CD4-positive, alpha-beta T cell (primary cell): ENCODE measurements around the gene SERPINB5. TPM values are rescaled to one million over a fixed set of nuclear protein-coding genes. Genes with fewer than 3 reads are reported as not detected.

Experiments
- ATAC-seq: fragments of 200-7000 bp; cut with Tn5 transposase; one replicate; pipeline ENCODE4 v1.10.0; 2022; ENCODE audit warnings: mild to moderate bottlenecking; ENCODE audit not compliant: poor library complexity
- CTCF ChIA-PET: fragments of 350-600 bp; sonication (Branson Sonifier 250); formaldehyde crosslinking; loops from one replicate; lab custom pipeline; 2021; ENCODE audit warnings: antibody characterized with exemption, inconsistent platforms; lab: Charles Lee
- POLR2A ChIA-PET: fragments of 350-600 bp; sonication (Branson Sonifier 250); formaldehyde crosslinking; loops from one replicate; lab custom pipeline; 2021; ENCODE audit warnings: antibody characterized with exemption, inconsistent platforms; lab: Charles Lee
- DNase-seq, 14 experiments: peaks; one replicate each; pipeline ENCODE4 v3.0.0-alpha.2; 2013 to 2020; ENCODE audit warnings: mixed read lengths in 2 of 14
- H3K27ac ChIP-seq, 2 donors: one replicate each; pipeline versions ENCODE4 v1.5.1 to v1.7.0; 2013; ENCODE audit warnings: low read length in 2 of 2, low read depth in 1 of 2, mild to moderate bottlenecking in 1 of 2
- H3K27me3 ChIP-seq, 2 experiments: 1 replicate in 1 of 2; 2 replicates in 1 of 2; pipeline versions ENCODE4 v1.6.1 to v1.7.0; 2013; ENCODE audit warnings: low read length in 2 of 2, control low read depth in 1 of 2, mild to moderate bottlenecking in 1 of 2, moderate library complexity in 1 of 2; ENCODE audit not compliant: insufficient read depth in 2 of 2, control insufficient read depth in 1 of 2
- H3K36me3 ChIP-seq: one replicate; pipeline ENCODE4 v1.6.1; 2013; ENCODE audit warnings: low read length, control low read depth; ENCODE audit not compliant: insufficient read depth
- H3K4me1 ChIP-seq: one replicate; pipeline ENCODE4 v1.6.1; 2013; ENCODE audit warnings: low read length, control low read depth; ENCODE audit not compliant: insufficient read depth
- H3K4me3 ChIP-seq: one replicate; pipeline ENCODE4 v1.5.1; 2013; ENCODE audit warnings: mild to moderate bottlenecking, low read length, moderate library complexity
- H3K9me3 ChIP-seq, 2 experiments: 1 replicate in 1 of 2; 2 replicates in 1 of 2; pipeline versions ENCODE4 v1.6.1 to v1.7.0; 2013; ENCODE audit warnings: low read length in 2 of 2, mild to moderate bottlenecking in 2 of 2, control low read depth in 1 of 2, moderate library complexity in 1 of 2; ENCODE audit not compliant: control insufficient read depth in 1 of 2, insufficient read depth in 1 of 2
- H3K27ac Mint-ChIP-seq: one replicate; pipeline ENCODE4 v1.8.0; 2020; ENCODE audit warnings: mixed read lengths
- H3K27me3 Mint-ChIP-seq: one replicate; pipeline ENCODE4 v1.8.0; 2021; ENCODE audit warnings: mixed read lengths
- H3K36me3 Mint-ChIP-seq: one replicate; pipeline ENCODE4 v1.8.0; 2021; ENCODE audit warnings: low read depth, mixed read lengths
- H3K4me1 Mint-ChIP-seq: one replicate; pipeline ENCODE4 v1.8.0; 2021; ENCODE audit warnings: low read depth, mixed read lengths
- H3K4me3 Mint-ChIP-seq: one replicate; pipeline ENCODE4 v1.8.0; 2020; ENCODE audit warnings: mild to moderate bottlenecking, mixed read lengths
- H3K9me3 Mint-ChIP-seq: one replicate; pipeline ENCODE4 v1.8.0; 2020; ENCODE audit warnings: mixed read lengths
- intact Hi-C, 2 experiments: fragments of 100-400 bp; cut with DNase I in 1 of 2; cut with micrococcal nuclease in 1 of 2; formaldehyde crosslinking; loops; one replicate each; pipeline versions ENCODE4 v1.15.1 to v1.9.0; 2023 to 2025; cut with DNase I, micrococcal nuclease
- total RNA-seq, 174 experiments: library from RNA in 2 of 174; stranded (reverse) in 2 of 174; gene quantifications; one replicate each; pipeline ENCODE4 v1.2.3 and lab custom pipeline; 2021 to 2026
- TF ChIP-seq, protein P1 (sequence below): fragments of 200-600 bp; IDR thresholded peaks from one replicate; pipeline ENCODE4 v1.8.0; 2022; ENCODE audit warnings: antibody characterized with exemption, mild to moderate bottlenecking

SERPINB5 gene
- total RNA-seq, 2 experiments from 2014 or later, result not detected

DNA sequence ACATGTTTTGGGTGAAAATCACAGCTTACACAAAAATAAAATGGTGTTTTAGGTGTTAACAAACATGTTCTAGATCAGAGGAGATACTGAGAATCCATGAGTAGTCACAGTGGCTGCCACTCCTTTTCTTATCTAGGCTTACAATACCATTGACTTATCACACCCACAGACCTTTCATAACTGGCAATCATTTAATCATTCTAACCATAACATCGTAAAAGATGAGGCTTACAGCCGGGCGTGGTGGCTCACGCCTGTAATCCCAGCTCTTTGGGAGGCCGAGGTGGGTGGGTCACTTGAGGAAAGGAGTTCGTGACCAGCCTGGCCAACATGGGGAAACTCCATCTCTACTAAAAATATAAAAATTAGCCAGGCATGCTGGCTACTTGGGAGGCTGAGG lies 18.8 kb upstream of the SERPINB5 start:
- CTCF ChIA-PET, result interaction anchor here (0.7 kb wide), 1 partner anchor 748 kb away, joined by 3 read pairs; no protein-coding TSS in a partner anchor
- POLR2A ChIA-PET, result no interaction called here
- ATAC-seq, result no peak
- Histone ChIP-seq H3K27ac (no peak overlapping the region), H3K4me3 (no peak overlapping the region), H3K36me3 (no peaks in the 10 kb centered on the region), H3K4me1 (no peaks in the 10 kb centered on the region), H3K9me3 (no peaks in the 10 kb centered on the region), H3K27me3 (peaks cover 0 to 14% of the 10 kb centered on the region in 2 experiments)
- no peak for DNase-seq
- no peaks in the 10 kb centered on the region for H3K4me1 Mint-ChIP-seq
- H3K4me3 Mint-ChIP-seq, result no peak overlapping the region
- peaks cover 5% of the 10 kb centered on the region for H3K27me3 Mint-ChIP-seq
- no peaks in the 10 kb centered on the region for H3K36me3 Mint-ChIP-seq
- no peaks in the 10 kb centered on the region for H3K9me3 Mint-ChIP-seq
- no peak overlapping the region for H3K27ac Mint-ChIP-seq
- TF ChIP-seq, protein P1, sequence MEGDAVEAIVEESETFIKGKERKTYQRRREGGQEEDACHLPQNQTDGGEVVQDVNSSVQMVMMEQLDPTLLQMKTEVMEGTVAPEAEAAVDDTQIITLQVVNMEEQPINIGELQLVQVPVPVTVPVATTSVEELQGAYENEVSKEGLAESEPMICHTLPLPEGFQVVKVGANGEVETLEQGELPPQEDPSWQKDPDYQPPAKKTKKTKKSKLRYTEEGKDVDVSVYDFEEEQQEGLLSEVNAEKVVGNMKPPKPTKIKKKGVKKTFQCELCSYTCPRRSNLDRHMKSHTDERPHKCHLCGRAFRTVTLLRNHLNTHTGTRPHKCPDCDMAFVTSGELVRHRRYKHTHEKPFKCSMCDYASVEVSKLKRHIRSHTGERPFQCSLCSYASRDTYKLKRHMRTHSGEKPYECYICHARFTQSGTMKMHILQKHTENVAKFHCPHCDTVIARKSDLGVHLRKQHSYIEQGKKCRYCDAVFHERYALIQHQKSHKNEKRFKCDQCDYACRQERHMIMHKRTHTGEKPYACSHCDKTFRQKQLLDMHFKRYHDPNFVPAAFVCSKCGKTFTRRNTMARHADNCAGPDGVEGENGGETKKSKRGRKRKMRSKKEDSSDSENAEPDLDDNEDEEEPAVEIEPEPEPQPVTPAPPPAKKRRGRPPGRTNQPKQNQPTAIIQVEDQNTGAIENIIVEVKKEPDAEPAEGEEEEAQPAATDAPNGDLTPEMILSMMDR, result no peak
- intact Hi-C loops, result no loop called here

DNA sequence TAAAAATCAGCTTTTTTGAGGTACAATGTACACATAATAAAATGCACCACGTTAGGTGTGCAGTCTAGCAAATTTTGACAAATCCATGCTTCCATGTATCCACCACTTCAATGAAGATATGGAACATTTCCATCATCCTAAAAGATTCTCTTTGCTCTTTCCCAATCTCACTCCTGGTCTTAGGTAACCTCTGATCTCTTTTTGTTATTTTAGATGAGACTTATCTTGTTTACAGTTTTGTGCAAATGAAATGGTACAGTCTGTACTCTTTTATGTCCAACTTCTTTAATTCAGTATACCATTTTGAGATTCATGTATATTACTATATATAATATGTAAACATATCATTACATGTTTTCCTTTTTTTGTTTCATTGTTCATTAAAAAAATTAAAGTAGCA lies 16.3 kb upstream of the SERPINB5 start:
- Histone ChIP-seq H3K27me3 (peaks cover 0 to 16% of the 10 kb centered on the region in 2 experiments), H3K27ac (no peak overlapping the region), H3K36me3 (no peaks in the 10 kb centered on the region), H3K9me3 (no peaks in the 10 kb centered on the region), H3K4me3 (no peak overlapping the region), H3K4me1 (no peaks in the 10 kb centered on the region)
- ChIA-PET POLR2A (no interaction called here), CTCF (no interaction called here)
- intact Hi-C loops, result no loop called here
- no peak overlapping the region for H3K4me3 Mint-ChIP-seq
- TF ChIP-seq, protein P1, result no peak
- H3K9me3 Mint-ChIP-seq, result no peaks in the 10 kb centered on the region
- no peak for ATAC-seq
- no peaks in the 10 kb centered on the region for H3K4me1 Mint-ChIP-seq
- peaks cover 25% of the 10 kb centered on the region for H3K27me3 Mint-ChIP-seq
- DNase-seq, result no peak
- H3K36me3 Mint-ChIP-seq, result no peaks in the 10 kb centered on the region
- H3K27ac Mint-ChIP-seq, result no peak overlapping the region

DNA sequence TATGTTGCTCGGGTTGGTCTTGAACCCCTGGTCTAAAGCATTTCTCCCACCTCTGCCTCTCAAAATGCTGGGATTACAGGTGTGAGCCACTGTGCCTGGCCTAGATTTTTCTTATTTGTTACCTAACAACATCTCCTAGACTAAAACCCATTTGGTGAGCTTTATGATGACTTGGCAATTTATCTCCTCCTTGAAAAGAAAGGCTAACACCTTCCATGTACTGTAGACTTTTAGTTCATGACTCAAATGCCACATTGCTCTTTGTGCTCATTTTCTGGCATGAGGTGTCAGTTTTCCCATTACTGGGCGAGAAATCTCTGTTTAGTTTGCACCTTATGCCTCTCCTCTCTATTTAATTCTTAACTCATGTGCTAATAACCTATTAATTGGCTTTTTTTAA lies 12.3 kb upstream of the SERPINB5 start:
- peaks cover 29% of the 10 kb centered on the region for H3K27me3 Mint-ChIP-seq
- no peaks in the 10 kb centered on the region for H3K36me3 Mint-ChIP-seq
- Histone ChIP-seq H3K9me3 (no peaks in the 10 kb centered on the region), H3K27ac (no peak overlapping the region), H3K4me3 (no peak overlapping the region), H3K36me3 (no peaks in the 10 kb centered on the region), H3K27me3 (peaks cover 3 to 15% of the 10 kb centered on the region in 2 experiments), H3K4me1 (no peaks in the 10 kb centered on the region)
- intact Hi-C loops, result no loop called here
- no peaks in the 10 kb centered on the region for H3K9me3 Mint-ChIP-seq
- DNase-seq (no peak), ATAC-seq (no peak)
- H3K4me1 Mint-ChIP-seq, result no peaks in the 10 kb centered on the region
- H3K4me3 Mint-ChIP-seq, result no peak overlapping the region
- POLR2A ChIA-PET, result no interaction called here
- H3K27ac Mint-ChIP-seq, result no peak overlapping the region
- CTCF ChIA-PET, result no interaction called here
- TF ChIP-seq, protein P1, result no peak
